LNCAP (cell line): Measurements from ENCODE around the gene CMTM2.

Experiments used
- CTCF ChIP-seq: fragments of 450-650 bp; IDR thresholded peaks from 2 replicates; pipeline ENCODE4 v1.5.1; 2017; ENCODE audit warnings: mild to moderate bottlenecking

Gene CMTM2

GRCh38 chr16:66560107-66560506, 19.2 kb upstream of the CMTM2 start:
- TF ChIP-seq CTCF, result no peak

GRCh38 chr16:66561381-66562080, 17.7 kb upstream of the CMTM2 start:
- no peak for TF ChIP-seq CTCF

- TF ChIP-seq CTCF, result peak; percentile 25; the same call in 1 of the 2 replicates
Measured at GRCh38 chr16:66562409-66562808, 16.9 kb upstream of the CMTM2 start.

GRCh38 chr16:66562986-66563385, 16.3 kb upstream of the CMTM2 start:
- TF ChIP-seq CTCF, result no peak

- TF ChIP-seq CTCF, result no peak
Measured at GRCh38 chr16:66563574-66564334, 15.5 kb upstream of the CMTM2 start.

GRCh38 chr16:66566051-66566901, 13.0 kb upstream of the CMTM2 start, which contains the start of gene CMTM1:
TSS of gene CMTM1 (plus strand) at chr16:66566439. CDS start at chr16:66566514, 75 bp downstream.
- TF ChIP-seq CTCF, result no peak

- no peak for TF ChIP-seq CTCF
Measured at GRCh38 chr16:66568355-66568754, 10.9 kb upstream of the CMTM2 start.
